CD14-positive monocyte (primary cell): ENCODE measurements around the gene SPATA2L. TPM values are rescaled to one million over a fixed set of nuclear protein-coding genes. Genes with fewer than 3 reads are reported as not detected.
"Not testable (repeated sequence)": the region's sequence is repeated elsewhere in the genome, so short reads cannot be mapped to it uniquely, and the experiment has no call there.

Experiments
- DNase-seq, 3 donors: peaks; one replicate each; pipeline ENCODE4 v3.0.0-alpha.2; 2011 to 2022
- H2AFZ ChIP-seq: 2 replicates; pipeline ENCODE4 v1.6.0; 2012; ENCODE audit warnings: mild to moderate bottlenecking, low read depth, low read length, inconsistent platforms; ENCODE audit not compliant: insufficient read depth, poor library complexity, severe bottlenecking
- H3K27ac ChIP-seq, 2 donors: 1 replicate in 1 of 2; 2 replicates in 1 of 2; pipeline ENCODE4 v1.5.1; 2012 to 2013; ENCODE audit warnings: low read length in 2 of 2, control low read depth in 1 of 2, inconsistent platforms in 1 of 2, low read depth in 1 of 2, mild to moderate bottlenecking in 1 of 2
- H3K27me3 ChIP-seq, 2 donors: one replicate each; pipeline versions ENCODE4 v1.6.0 to v1.6.1; 2011 to 2013; ENCODE audit warnings: low read length in 2 of 2; ENCODE audit not compliant: control insufficient read depth in 2 of 2, insufficient read depth in 2 of 2
- H3K36me3 ChIP-seq, 2 donors: replicated peaks in 1 of 2; 1 replicate in 1 of 2; 2 replicates in 1 of 2; pipeline versions ENCODE4 v1.5.1 to v1.6.1; 2012 to 2013; ENCODE audit warnings: low read length in 2 of 2, control low read depth in 1 of 2, inconsistent platforms in 1 of 2, mild to moderate bottlenecking in 1 of 2; ENCODE audit not compliant: insufficient read depth in 2 of 2, control insufficient read depth in 1 of 2
- H3K4me1 ChIP-seq, 2 donors: 1 replicate in 1 of 2; 2 replicates in 1 of 2; pipeline versions ENCODE4 v1.5.1 to v1.6.1; 2012 to 2013; ENCODE audit warnings: low read length in 2 of 2, control low read depth in 1 of 2, inconsistent platforms in 1 of 2, mild to moderate bottlenecking in 1 of 2, moderate library complexity in 1 of 2; ENCODE audit not compliant: insufficient read depth in 2 of 2, control insufficient read depth in 1 of 2
- H3K4me2 ChIP-seq: replicated peaks from 2 replicates; pipeline ENCODE3; 2012; ENCODE audit warnings: low read length, moderate library complexity, mild to moderate bottlenecking; ENCODE audit not compliant: poor library complexity, severe bottlenecking; ENCODE audit errors: extremely low read depth
- H3K4me3 ChIP-seq, 3 experiments: fragments of 200-600 bp in 1 of 3; sonication (generic) in 1 of 3; replicated peaks in 1 of 3; 1 replicate in 2 of 3; 2 replicates in 1 of 3; pipeline ENCODE4 v1.5.1; 2011 to 2013; ENCODE audit warnings: low read length in 3 of 3, mild to moderate bottlenecking in 3 of 3, control low read depth in 2 of 3, low read depth in 2 of 3, inconsistent platforms in 1 of 3, moderate library complexity in 1 of 3
- H3K79me2 ChIP-seq: 2 replicates; pipeline ENCODE4 v1.6.0; 2012; ENCODE audit warnings: mild to moderate bottlenecking, control low read depth, inconsistent platforms, low read length, moderate library complexity; ENCODE audit not compliant: insufficient read depth
- H3K9ac ChIP-seq: 2 replicates; pipeline ENCODE4 v1.6.0; 2017; ENCODE audit warnings: low read length, mild to moderate bottlenecking; ENCODE audit not compliant: insufficient read depth, poor library complexity, severe bottlenecking
- H3K9me3 ChIP-seq, 2 donors: replicated peaks in 1 of 2; 1 replicate in 1 of 2; 2 replicates in 1 of 2; pipeline versions ENCODE4 v1.5.1 to v1.6.1; 2012 to 2013; ENCODE audit warnings: low read length in 2 of 2, control low read depth in 1 of 2; ENCODE audit not compliant: control insufficient read depth in 1 of 2, insufficient read depth in 1 of 2
- H4K20me1 ChIP-seq: 2 replicates; pipeline ENCODE4 v1.6.0; 2012; ENCODE audit warnings: mild to moderate bottlenecking, low read length, control low read depth, moderate library complexity; ENCODE audit not compliant: insufficient read depth
- H3K27ac Mint-ChIP-seq, 7 donors: one replicate each; pipeline ENCODE4 v1.8.0; 2020; ENCODE audit warnings: mild to moderate bottlenecking in 7 of 7, mixed read lengths in 7 of 7, moderate library complexity in 6 of 7, inconsistent platforms in 2 of 7
- H3K27me3 Mint-ChIP-seq, 3 donors: one replicate each; pipeline ENCODE4 v1.8.0; 2021 to 2022; ENCODE audit warnings: low read depth in 3 of 3, mild to moderate bottlenecking in 3 of 3, mixed read lengths in 3 of 3, moderate library complexity in 3 of 3, inconsistent platforms in 1 of 3
- H3K36me3 Mint-ChIP-seq, 2 donors: one replicate each; pipeline ENCODE4 v1.8.0; 2020; ENCODE audit warnings: mixed read lengths in 2 of 2, inconsistent platforms in 1 of 2, mild to moderate bottlenecking in 1 of 2
- H3K4me1 Mint-ChIP-seq: one replicate; pipeline ENCODE4 v1.8.0; 2020; ENCODE audit warnings: mild to moderate bottlenecking, mixed read lengths
- H3K4me3 Mint-ChIP-seq, 2 donors: one replicate each; pipeline ENCODE4 v1.8.0; 2020; ENCODE audit warnings: mild to moderate bottlenecking in 2 of 2, mixed read lengths in 2 of 2, moderate library complexity in 1 of 2
- H3K9me3 Mint-ChIP-seq, 7 donors: one replicate each; pipeline ENCODE4 v1.8.0; 2020 to 2022; ENCODE audit warnings: mixed read lengths in 7 of 7, mild to moderate bottlenecking in 6 of 7, moderate library complexity in 6 of 7, inconsistent platforms in 2 of 7
- CTCF ChIP-seq: fragments of 200-600 bp; IDR thresholded peaks from one replicate; pipeline ENCODE4 v1.8.0; 2022; ENCODE audit warnings: antibody characterized with exemption, mild to moderate bottlenecking
- WGBS: methylation state at CpG from one replicate; pipeline ENCODE4 v1.1.5; 2013; ENCODE audit warnings: missing lambda C conversion rate; ENCODE audit not compliant: insufficient coverage; 5-methylcytosine and 5-hydroxymethylcytosine counted together
- intact Hi-C, 2 donors: fragments of 100-400 bp; cut with micrococcal nuclease; formaldehyde crosslinking; loops; one replicate each; pipeline versions ENCODE4 v1.15.0 to v1.15.1; 2023
- polyA plus RNA-seq, 3 donors: library from polyadenylated mRNA; depleted of rRNA in 1 of 3; unstranded in 2 of 3; stranded (reverse) in 1 of 3; fragments of 300-500 nt in 2 of 3; fragments of >200 nt in 1 of 3; fragmentation: Illumina TruSeq in 2 of 3; gene quantifications; 1 replicate in 2 of 3; 2 replicates in 1 of 3; pipeline ENCODE4 v1.2.3, GENCODE V29; 2012 to 2021

The SPATA2L gene
- polyA plus RNA-seq, 3 donors, result 10.0 to 17.6 (median 15.1) TPM

GRCh38 chr16:89695875-89696669, 5.4 kb downstream of the SPATA2L start:
- Histone ChIP-seq H3K4me1 (peaks cover 14 to 18% of the 10 kb centered on the region in 2 donors), H2AFZ (no peak overlapping the region), H3K9me3 (no peaks in the 10 kb centered on the region), H3K27me3 (no peaks in the 10 kb centered on the region), H3K4me3 (no peak overlapping the region), H3K27ac (no peak overlapping the region), H3K9ac (no peak overlapping the region), H4K20me1 (peaks cover 53% of the 10 kb centered on the region), H3K36me3 (peaks cover 48 to 52% of the 10 kb centered on the region in 2 donors), H3K79me2 (peaks cover 4% of the 10 kb centered on the region), H3K4me2 (no peak overlapping the region)
- peak overlapping the region in 1 of 7 donors; percentile 12 for H3K27ac Mint-ChIP-seq
- 79% methylated on average over 18 of the region's 25 CpGs for WGBS
- TF ChIP-seq CTCF, result no peak
- DNase-seq, result peak in 1 of 3 donors; percentile 4
- peaks cover 35 to 54% of the 10 kb centered on the region in 2 donors for H3K36me3 Mint-ChIP-seq
- peaks cover 0 to 7% (median 3%) of the 10 kb centered on the region in 3 donors for H3K27me3 Mint-ChIP-seq
- H3K4me1 Mint-ChIP-seq, result peaks cover 7% of the 10 kb centered on the region
- intact Hi-C loops, result no loop called here
- no peak overlapping the region for H3K4me3 Mint-ChIP-seq
- H3K9me3 Mint-ChIP-seq, result no peaks in the 10 kb centered on the region

GRCh38 chr16:89695086-89695874, 6.2 kb downstream of the SPATA2L start:
- Mint-ChIP-seq H3K27me3 (peaks cover 0 to 7% (median 3%) of the 10 kb centered on the region in 3 donors), H3K4me1 (peaks cover 4% of the 10 kb centered on the region), H3K4me3 (no peak overlapping the region), H3K9me3 (no peaks in the 10 kb centered on the region), H3K27ac (peak overlapping the region in 1 of 7 donors; percentile 68), H3K36me3 (peaks cover 40 to 61% of the 10 kb centered on the region in 2 donors)
- Histone ChIP-seq H3K4me2 (no peak overlapping the region), H3K36me3 (peaks cover 52 to 60% of the 10 kb centered on the region in 2 donors), H3K27ac (no peak overlapping the region), H3K4me1 (peaks cover 8 to 10% of the 10 kb centered on the region in 2 donors), H3K79me2 (no peaks in the 10 kb centered on the region), H3K9me3 (no peaks in the 10 kb centered on the region), H3K27me3 (no peaks in the 10 kb centered on the region), H3K9ac (no peak overlapping the region), H4K20me1 (peaks cover 47% of the 10 kb centered on the region), H2AFZ (no peak overlapping the region), H3K4me3 (no peak overlapping the region)
- DNase-seq, result peak in 1 of 3 donors; percentile 5
- intact Hi-C loops, result no loop called here
- no peak for TF ChIP-seq CTCF
- WGBS, result 95% methylated on average over 26 of the region's 31 CpGs

- H3K4me3 Mint-ChIP-seq, H3K27ac Mint-ChIP-seq: not testable (repeated sequence)
Observed at GRCh38 chr16:89694784-89695085, 6.8 kb downstream of the SPATA2L start.

More at GRCh38 chr16:89694784-89695085, 6.8 kb downstream of the SPATA2L start:
- DNase-seq, H3K4me1 ChIP-seq, H3K4me2 ChIP-seq, H3K27ac ChIP-seq, H3K9me3 Mint-ChIP-seq, H3K4me3 ChIP-seq, H3K4me1 Mint-ChIP-seq, H3K27me3 ChIP-seq, H3K9ac ChIP-seq, H3K79me2 ChIP-seq, intact Hi-C loops, H3K9me3 ChIP-seq, H2AFZ ChIP-seq, H3K27me3 Mint-ChIP-seq: not testable (repeated sequence)
- peaks cover 44 to 66% of the 10 kb centered on the region in 2 donors for H3K36me3 Mint-ChIP-seq
- Histone ChIP-seq H4K20me1 (peaks cover 45% of the 10 kb centered on the region), H3K36me3 (peaks cover 55 to 65% of the 10 kb centered on the region in 2 donors)
- WGBS, result 94% methylated on average over 22 of the region's 23 CpGs
